Germinal center (tissue), 1 donor: Measurements from ENCODE around the gene NME3.

Experiments
- DNase-seq: peaks from one replicate; pipeline ENCODE4 v3.0.0; 2012; ENCODE audit warnings: mixed read lengths, low spot score

Gene NME3

GRCh38 chr16:1793578-1794220 lies 22.4 kb upstream of the NME3 start, which contains the start of gene IGFALS:
TSS of gene IGFALS (minus strand) at chr16:1793705. CDS start at chr16:1793652, 53 bp downstream.
- no peak for DNase-seq

GRCh38 chr16:1792836-1793577 lies 21.7 kb upstream of the NME3 start:
- DNase-seq, result no peak

GRCh38 chr16:1791943-1792812 lies 20.8 kb upstream of the NME3 start:
- no peak for DNase-seq

- DNase-seq, result no peak
These were observed 20.1 kb upstream of the NME3 start for GRCh38 chr16:1791256-1791942.

GRCh38 chr16:1790611-1791255 lies 19.4 kb upstream of the NME3 start:
- no peak for DNase-seq

- no peak for DNase-seq
These were observed 18.9 kb upstream of the NME3 start for GRCh38 chr16:1790261-1790610.

- DNase-seq, result no peak
These were observed 18.3 kb upstream of the NME3 start for GRCh38 chr16:1789643-1790045.

- no peak for DNase-seq
These were observed 17.4 kb upstream of the NME3 start for GRCh38 chr16:1788708-1789100.

- no peak for DNase-seq
These were observed 16.9 kb upstream of the NME3 start for GRCh38 chr16:1788095-1788707.

GRCh38 chr16:1787322-1788094 lies 16.2 kb upstream of the NME3 start:
- DNase-seq, result no peak

GRCh38 chr16:1787056-1787321 lies 15.6 kb upstream of the NME3 start:
- no peak for DNase-seq

- no peak for DNase-seq
These were observed 15.1 kb upstream of the NME3 start for GRCh38 chr16:1786242-1787055.

GRCh38 chr16:1785846-1786170 lies 14.5 kb upstream of the NME3 start:
- no peak for DNase-seq

GRCh38 chr16:1784977-1785845 lies 13.9 kb upstream of the NME3 start:
- no peak for DNase-seq

- peak; percentile 99 for DNase-seq
These were observed 11.3 kb upstream of the NME3 start, which contains the start of the genes NUBP2 and SPSB3 for GRCh38 chr16:1782408-1783264. TSS of gene NUBP2 (plus strand) at chr16:1782960. CDS start at chr16:1783021, 61 bp downstream. TSS of gene SPSB3 (minus strand) at chr16:1782571. CDS start at chr16:1781483, 1,088 bp downstream.

- DNase-seq, result peak; percentile 50
These were observed 10.5 kb upstream of the NME3 start for GRCh38 chr16:1781758-1782407.

GRCh38 chr16:1781254-1781653 lies 9.9 kb upstream of the NME3 start:
- no peak for DNase-seq
